Stimulated activated CD8-positive, alpha-beta memory T cell treated with anti-CD3 and anti-CD28 coated beads, Interleukin-7, amount 100 ng/mL, for 48 hours (primary cell): ENCODE measurements around the gene TRMT44.
"Not testable (repeated sequence)": the region's sequence is repeated elsewhere in the genome, so short reads cannot be mapped to it uniquely, and the experiment has no call there.

Experiments
- DNase-seq, 2 donors: peaks; one replicate each; pipeline ENCODE4 v3.0.0-alpha.2; 2020; ENCODE audit warnings: low read depth in 1 of 2; ENCODE audit errors: extremely low read depth in 1 of 2

Gene TRMT44

GRCh38 chr4:8491478-8491877 is 50.9 kb downstream of the TRMT44 start:
- DNase-seq = not testable (repeated sequence)

GRCh38 chr4:8492174-8492573 is 51.6 kb downstream of the TRMT44 start:
- DNase-seq = no peak

GRCh38 chr4:8493484-8493883 is 52.9 kb downstream of the TRMT44 start:
- DNase-seq = no peak

- DNase-seq = no peak
Observed at GRCh38 chr4:8494218-8494617, 53.6 kb downstream of the TRMT44 start.

GRCh38 chr4:8494983-8495548 is 54.5 kb downstream of the TRMT44 start:
- DNase-seq = no peak

- no peak for DNase-seq
Observed at GRCh38 chr4:8495803-8496202, 55.2 kb downstream of the TRMT44 start.

- no peak for DNase-seq
Observed at GRCh38 chr4:8497762-8498161, 57.2 kb downstream of the TRMT44 start.

- no peak for DNase-seq
Observed at GRCh38 chr4:8500966-8501365, 60.4 kb downstream of the TRMT44 start.

GRCh38 chr4:8501781-8502180 is 61.2 kb downstream of the TRMT44 start:
- no peak for DNase-seq

- no peak for DNase-seq
Observed at GRCh38 chr4:8502371-8502770, 61.8 kb downstream of the TRMT44 start.

GRCh38 chr4:8502836-8503585 is 62.4 kb downstream of the TRMT44 start:
- no peak for DNase-seq

GRCh38 chr4:8503801-8504200 is 63.2 kb downstream of the TRMT44 start:
- no peak for DNase-seq

- DNase-seq = no peak
Observed at GRCh38 chr4:8504279-8505007, 63.9 kb downstream of the TRMT44 start.

GRCh38 chr4:8505229-8505628 is 64.7 kb downstream of the TRMT44 start:
- no peak for DNase-seq

- no peak for DNase-seq
Observed at GRCh38 chr4:8506006-8506372, 65.4 kb downstream of the TRMT44 start.

GRCh38 chr4:8506373-8507195 is 66.0 kb downstream of the TRMT44 start:
- DNase-seq = no peak

- no peak for DNase-seq
Observed at GRCh38 chr4:8507196-8507570, 66.6 kb downstream of the TRMT44 start.

- no peak for DNase-seq
Observed at GRCh38 chr4:8507624-8508023, 67.0 kb downstream of the TRMT44 start.

- no peak for DNase-seq
Observed at GRCh38 chr4:8508266-8508665, 67.7 kb downstream of the TRMT44 start.

- DNase-seq = no peak
Observed at GRCh38 chr4:8508740-8509139, 68.2 kb downstream of the TRMT44 start.

GRCh38 chr4:8509311-8509950 is 68.9 kb downstream of the TRMT44 start:
- no peak for DNase-seq
